ENCODE results near the gene PDE3B.

GRCh38 chr11:14645015-14645912 is 1.7 kb downstream of the PDE3B start:
- TF ChIP-seq, protein P1, sequence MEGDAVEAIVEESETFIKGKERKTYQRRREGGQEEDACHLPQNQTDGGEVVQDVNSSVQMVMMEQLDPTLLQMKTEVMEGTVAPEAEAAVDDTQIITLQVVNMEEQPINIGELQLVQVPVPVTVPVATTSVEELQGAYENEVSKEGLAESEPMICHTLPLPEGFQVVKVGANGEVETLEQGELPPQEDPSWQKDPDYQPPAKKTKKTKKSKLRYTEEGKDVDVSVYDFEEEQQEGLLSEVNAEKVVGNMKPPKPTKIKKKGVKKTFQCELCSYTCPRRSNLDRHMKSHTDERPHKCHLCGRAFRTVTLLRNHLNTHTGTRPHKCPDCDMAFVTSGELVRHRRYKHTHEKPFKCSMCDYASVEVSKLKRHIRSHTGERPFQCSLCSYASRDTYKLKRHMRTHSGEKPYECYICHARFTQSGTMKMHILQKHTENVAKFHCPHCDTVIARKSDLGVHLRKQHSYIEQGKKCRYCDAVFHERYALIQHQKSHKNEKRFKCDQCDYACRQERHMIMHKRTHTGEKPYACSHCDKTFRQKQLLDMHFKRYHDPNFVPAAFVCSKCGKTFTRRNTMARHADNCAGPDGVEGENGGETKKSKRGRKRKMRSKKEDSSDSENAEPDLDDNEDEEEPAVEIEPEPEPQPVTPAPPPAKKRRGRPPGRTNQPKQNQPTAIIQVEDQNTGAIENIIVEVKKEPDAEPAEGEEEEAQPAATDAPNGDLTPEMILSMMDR (IDR thresholded peaks at IDR 0.05): no peak
- TF ChIP-seq POLR2A (IDR thresholded peaks at IDR 0.05): no peak

Measured in prostate gland (tissue), 2 donors.